Keratinocyte (primary cell): ENCODE measurements around the gene ALPP. TPM values are rescaled to one million over a fixed set of nuclear protein-coding genes. Genes with fewer than 3 reads are reported as not detected.
"Not testable (repeated sequence)": the region's sequence is repeated elsewhere in the genome, so short reads cannot be mapped to it uniquely, and the experiment has no call there.

Source experiments
- DNase-seq: peaks from one replicate; pipeline ENCODE4 v3.0.0-alpha.2; 2011; ENCODE audit warnings: low read depth, missing footprints, low spot score
- FAIRE-seq: peaks from 2 replicates; lab custom pipeline; 2011; peaks lifted over from hg19 to GRCh38; lab: Jason Lieb, UNC
- H2AFZ ChIP-seq: 2 replicates; pipeline ENCODE4 v1.6.0; 2012; ENCODE audit warnings: low read length, control low read depth, inconsistent platforms; ENCODE audit not compliant: control insufficient read depth
- H3K27ac ChIP-seq: 2 replicates; pipeline ENCODE4 v1.5.1; 2011; ENCODE audit warnings: low read length; ENCODE audit not compliant: control insufficient read depth, insufficient read depth
- H3K27me3 ChIP-seq: 3 replicates; pipeline ENCODE4 v1.6.0; 2011; ENCODE audit warnings: low read length; ENCODE audit not compliant: control insufficient read depth, insufficient read depth; ENCODE audit errors: extremely low read depth
- H3K36me3 ChIP-seq, 2 experiments: 2 replicates in 1 of 2; 3 replicates in 1 of 2; pipeline ENCODE4 v1.5.1; 2011; ENCODE audit warnings: low read length in 2 of 2, mild to moderate bottlenecking in 1 of 2; ENCODE audit not compliant: control insufficient read depth in 2 of 2, insufficient read depth in 2 of 2; ENCODE audit errors: extremely low read depth in 1 of 2
- H3K4me1 ChIP-seq: 3 replicates; pipeline ENCODE4 v1.5.1; 2011; ENCODE audit warnings: low read length; ENCODE audit not compliant: control insufficient read depth, insufficient read depth; ENCODE audit errors: extremely low read depth
- H3K4me2 ChIP-seq: 3 replicates; pipeline ENCODE4 v1.6.0; 2011; ENCODE audit warnings: low read depth, low read length; ENCODE audit not compliant: control insufficient read depth, insufficient read depth; ENCODE audit errors: extremely low read depth
- H3K4me3 ChIP-seq, 3 experiments: fragments of 200-600 bp in 1 of 3; sonication (generic) in 1 of 3; 2 replicates in 2 of 3; 3 replicates in 1 of 3; pipeline ENCODE4 v1.5.1; 2011 to 2016; ENCODE audit warnings: low read length in 3 of 3, mild to moderate bottlenecking in 3 of 3, control low read depth in 2 of 3, inconsistent platforms in 1 of 3, low read depth in 1 of 3, mixed read lengths in 1 of 3, mixed run types in 1 of 3, moderate library complexity in 1 of 3; ENCODE audit not compliant: control insufficient read depth in 2 of 3, insufficient read depth in 2 of 3; ENCODE audit errors: extremely low read depth in 1 of 3
- H3K79me2 ChIP-seq: 2 replicates; pipeline ENCODE4 v1.6.0; 2012; ENCODE audit warnings: low read length; ENCODE audit not compliant: control insufficient read depth, insufficient read depth
- H3K9ac ChIP-seq: 3 replicates; pipeline ENCODE4 v1.6.0; 2011; ENCODE audit warnings: low read length; ENCODE audit not compliant: control insufficient read depth, insufficient read depth; ENCODE audit errors: extremely low read depth
- H3K9me1 ChIP-seq: 3 replicates; pipeline ENCODE4 v1.6.0; 2011; ENCODE audit warnings: low read length; ENCODE audit not compliant: control insufficient read depth, insufficient read depth; ENCODE audit errors: extremely low read depth
- H3K9me3 ChIP-seq: 2 replicates; pipeline ENCODE4 v1.5.1; 2012; ENCODE audit warnings: low read depth, low read length; ENCODE audit not compliant: control insufficient read depth
- H4K20me1 ChIP-seq: 3 replicates; pipeline ENCODE4 v1.6.0; 2011; ENCODE audit warnings: low read length; ENCODE audit not compliant: control insufficient read depth, insufficient read depth; ENCODE audit errors: extremely low read depth
- EZH2 ChIP-seq: IDR thresholded peaks from one replicate; pipeline ENCODE4 v1.6.1; 2012; ENCODE audit warnings: inconsistent platforms, mild to moderate bottlenecking, low read length, moderate library complexity
- dilution Hi-C: fragments of 300-500 bp; cut with MboI; formaldehyde crosslinking; loops from one replicate; pipeline ENCODE4 v1.7.0; 2020; ENCODE audit warnings: low sequenced_read_pairs; ENCODE audit not compliant: extremely low pct_ligation_motif_present
- polyA plus RNA-seq, 5 experiments: library from polyadenylated mRNA; depleted of rRNA in 3 of 5; stranded (reverse) in 3 of 5; stranded (forward) in 1 of 5; unstranded in 1 of 5; fragments of >200 nt; gene quantifications; 1 replicate in 1 of 5; 2 replicates in 3 of 5; 3 replicates in 1 of 5; pipeline versions ENCODE4 v1.2.1 to v1.2.3, GENCODE V29; 2011 to 2012; ENCODE audit warnings: missing spikeins in 2 of 5, low read depth in 1 of 5, low replicate concordance in 1 of 5
- TF ChIP-seq, protein P1 (sequence below), 3 experiments: IDR thresholded peaks in 1 of 3; conservative IDR thresholded peaks in 1 of 3; optimal IDR thresholded peaks in 1 of 3; 2 replicates in 2 of 3; 3 replicates in 1 of 3; pipeline versions ENCODE3 to v1.5.1; 2011; ENCODE audit warnings: low read length in 3 of 3, mild to moderate bottlenecking in 3 of 3, moderate library complexity in 2 of 3, control low read depth in 1 of 3, inconsistent platforms in 1 of 3; ENCODE audit not compliant: insufficient read depth in 2 of 3; ENCODE audit errors: extremely low read depth in 1 of 3

ALPP gene
- polyA plus RNA-seq, 1 donor (not counting 4 experiments of a cell fraction or from before 2014, with no cell fraction given): not detected

GRCh38 chr2:232363784-232364615 lies 14.6 kb upstream of the ALPP start:
- H3K4me2 ChIP-seq: no peak overlapping the region
- DNase-seq (no peak), FAIRE-seq (no peak)
- no peak overlapping the region for H3K4me3 ChIP-seq
- H3K4me1 ChIP-seq: no peaks in the 10 kb centered on the region
- dilution Hi-C loops: no loop called here
- no peak overlapping the region for H2AFZ ChIP-seq
- H3K9me1 ChIP-seq: no peaks in the 10 kb centered on the region
- no peak overlapping the region for H3K9ac ChIP-seq
- no peaks in the 10 kb centered on the region for H4K20me1 ChIP-seq
- no peaks in the 10 kb centered on the region for H3K79me2 ChIP-seq
- H3K27me3 ChIP-seq: peaks cover 3% of the 10 kb centered on the region
- no peaks in the 10 kb centered on the region for H3K9me3 ChIP-seq
- TF ChIP-seq, protein P1, sequence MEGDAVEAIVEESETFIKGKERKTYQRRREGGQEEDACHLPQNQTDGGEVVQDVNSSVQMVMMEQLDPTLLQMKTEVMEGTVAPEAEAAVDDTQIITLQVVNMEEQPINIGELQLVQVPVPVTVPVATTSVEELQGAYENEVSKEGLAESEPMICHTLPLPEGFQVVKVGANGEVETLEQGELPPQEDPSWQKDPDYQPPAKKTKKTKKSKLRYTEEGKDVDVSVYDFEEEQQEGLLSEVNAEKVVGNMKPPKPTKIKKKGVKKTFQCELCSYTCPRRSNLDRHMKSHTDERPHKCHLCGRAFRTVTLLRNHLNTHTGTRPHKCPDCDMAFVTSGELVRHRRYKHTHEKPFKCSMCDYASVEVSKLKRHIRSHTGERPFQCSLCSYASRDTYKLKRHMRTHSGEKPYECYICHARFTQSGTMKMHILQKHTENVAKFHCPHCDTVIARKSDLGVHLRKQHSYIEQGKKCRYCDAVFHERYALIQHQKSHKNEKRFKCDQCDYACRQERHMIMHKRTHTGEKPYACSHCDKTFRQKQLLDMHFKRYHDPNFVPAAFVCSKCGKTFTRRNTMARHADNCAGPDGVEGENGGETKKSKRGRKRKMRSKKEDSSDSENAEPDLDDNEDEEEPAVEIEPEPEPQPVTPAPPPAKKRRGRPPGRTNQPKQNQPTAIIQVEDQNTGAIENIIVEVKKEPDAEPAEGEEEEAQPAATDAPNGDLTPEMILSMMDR (optimal IDR thresholded peaks at IDR 0.05 in 1 of 3, IDR thresholded peaks at IDR 0.05 in 1 of 3, conservative IDR thresholded peaks at IDR 0.05 in 1 of 3; ENCODE audit: extremely low read depth in 1 of 3, insufficient read depth in 2 of 3, low read length in 3 of 3): no peak
- TF ChIP-seq EZH2: no peak
- H3K36me3 ChIP-seq: no peaks in the 10 kb centered on the region
- no peak overlapping the region for H3K27ac ChIP-seq

- dilution Hi-C loops, H2AFZ ChIP-seq, H3K4me1 ChIP-seq, H3K36me3 ChIP-seq, H3K4me3 ChIP-seq, FAIRE-seq, H3K4me2 ChIP-seq, H3K9me3 ChIP-seq, H3K27ac ChIP-seq, H3K9me1 ChIP-seq, DNase-seq, H3K79me2 ChIP-seq, H3K27me3 ChIP-seq, H4K20me1 ChIP-seq, H3K9ac ChIP-seq: not testable (repeated sequence)
Observed at GRCh38 chr2:232364806-232365594, 13.6 kb upstream of the ALPP start.
